IMR-90 (cell line): Measurements from ENCODE around the gene TROAP.

ENCODE experiments used
- BHLHE40 ChIP-seq: fragments of 150-350 bp; IDR thresholded peaks from 2 replicates; pipeline ENCODE4 v1.6.1; 2016; ENCODE audit warnings: mild to moderate bottlenecking, low read depth, low read length
- RAD21 ChIP-seq: IDR thresholded peaks from 2 replicates; pipeline ENCODE4 v1.6.1; 2012; ENCODE audit warnings: low read length, improper control_type of control experiment
- TF ChIP-seq, protein P1 (sequence below): conservative IDR thresholded peaks from 2 replicates; pipeline ENCODE4 v1.5.1; 2012; ENCODE audit warnings: mild to moderate bottlenecking, low read depth, low read length, improper control_type of control experiment
- TF ChIP-seq, protein P2 (sequence below): fragments of 150-350 bp; IDR thresholded peaks from 2 replicates; pipeline ENCODE4 v1.6.1; 2017; ENCODE audit warnings: mild to moderate bottlenecking, antibody characterized with exemption, low read length, low read depth

DNA sequence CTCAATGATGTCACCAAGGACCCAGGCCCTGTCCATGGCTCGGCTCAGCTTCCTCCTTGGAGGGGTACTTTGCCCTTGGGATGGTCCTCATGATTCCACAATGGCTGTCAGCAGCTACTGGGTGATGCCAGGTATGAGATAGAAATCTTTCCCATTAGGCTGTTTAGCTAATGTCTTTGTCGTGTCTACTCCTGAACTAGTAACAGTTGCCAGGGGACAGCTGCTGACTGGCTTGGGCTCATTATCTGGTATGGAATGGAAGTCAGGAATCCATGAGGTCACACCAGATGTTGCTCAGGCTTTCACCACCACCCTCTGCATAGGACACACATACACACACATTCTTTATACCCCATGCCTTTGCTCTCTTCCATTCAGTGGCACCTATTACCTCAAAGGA is 18.9 kb upstream of the TROAP start:
- no peak for TF ChIP-seq RAD21
- TF ChIP-seq, protein P1, sequence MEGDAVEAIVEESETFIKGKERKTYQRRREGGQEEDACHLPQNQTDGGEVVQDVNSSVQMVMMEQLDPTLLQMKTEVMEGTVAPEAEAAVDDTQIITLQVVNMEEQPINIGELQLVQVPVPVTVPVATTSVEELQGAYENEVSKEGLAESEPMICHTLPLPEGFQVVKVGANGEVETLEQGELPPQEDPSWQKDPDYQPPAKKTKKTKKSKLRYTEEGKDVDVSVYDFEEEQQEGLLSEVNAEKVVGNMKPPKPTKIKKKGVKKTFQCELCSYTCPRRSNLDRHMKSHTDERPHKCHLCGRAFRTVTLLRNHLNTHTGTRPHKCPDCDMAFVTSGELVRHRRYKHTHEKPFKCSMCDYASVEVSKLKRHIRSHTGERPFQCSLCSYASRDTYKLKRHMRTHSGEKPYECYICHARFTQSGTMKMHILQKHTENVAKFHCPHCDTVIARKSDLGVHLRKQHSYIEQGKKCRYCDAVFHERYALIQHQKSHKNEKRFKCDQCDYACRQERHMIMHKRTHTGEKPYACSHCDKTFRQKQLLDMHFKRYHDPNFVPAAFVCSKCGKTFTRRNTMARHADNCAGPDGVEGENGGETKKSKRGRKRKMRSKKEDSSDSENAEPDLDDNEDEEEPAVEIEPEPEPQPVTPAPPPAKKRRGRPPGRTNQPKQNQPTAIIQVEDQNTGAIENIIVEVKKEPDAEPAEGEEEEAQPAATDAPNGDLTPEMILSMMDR = no peak
- TF ChIP-seq BHLHE40 = no peak
- TF ChIP-seq, protein P2, sequence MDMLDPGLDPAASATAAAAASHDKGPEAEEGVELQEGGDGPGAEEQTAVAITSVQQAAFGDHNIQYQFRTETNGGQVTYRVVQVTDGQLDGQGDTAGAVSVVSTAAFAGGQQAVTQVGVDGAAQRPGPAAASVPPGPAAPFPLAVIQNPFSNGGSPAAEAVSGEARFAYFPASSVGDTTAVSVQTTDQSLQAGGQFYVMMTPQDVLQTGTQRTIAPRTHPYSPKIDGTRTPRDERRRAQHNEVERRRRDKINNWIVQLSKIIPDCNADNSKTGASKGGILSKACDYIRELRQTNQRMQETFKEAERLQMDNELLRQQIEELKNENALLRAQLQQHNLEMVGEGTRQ = no peak
